Measurements from ENCODE around the gene CCDC183.

The CCDC183 gene

GRCh38 chr9:136849960-136850865, 54.1 kb downstream of the CCDC183 start:
- DNase-seq (ENCODE audit: low spot score), result no peak

- no peak for DNase-seq (ENCODE audit: low spot score)
Measured at GRCh38 chr9:136850866-136851775, 55.0 kb downstream of the CCDC183 start.

DNA sequence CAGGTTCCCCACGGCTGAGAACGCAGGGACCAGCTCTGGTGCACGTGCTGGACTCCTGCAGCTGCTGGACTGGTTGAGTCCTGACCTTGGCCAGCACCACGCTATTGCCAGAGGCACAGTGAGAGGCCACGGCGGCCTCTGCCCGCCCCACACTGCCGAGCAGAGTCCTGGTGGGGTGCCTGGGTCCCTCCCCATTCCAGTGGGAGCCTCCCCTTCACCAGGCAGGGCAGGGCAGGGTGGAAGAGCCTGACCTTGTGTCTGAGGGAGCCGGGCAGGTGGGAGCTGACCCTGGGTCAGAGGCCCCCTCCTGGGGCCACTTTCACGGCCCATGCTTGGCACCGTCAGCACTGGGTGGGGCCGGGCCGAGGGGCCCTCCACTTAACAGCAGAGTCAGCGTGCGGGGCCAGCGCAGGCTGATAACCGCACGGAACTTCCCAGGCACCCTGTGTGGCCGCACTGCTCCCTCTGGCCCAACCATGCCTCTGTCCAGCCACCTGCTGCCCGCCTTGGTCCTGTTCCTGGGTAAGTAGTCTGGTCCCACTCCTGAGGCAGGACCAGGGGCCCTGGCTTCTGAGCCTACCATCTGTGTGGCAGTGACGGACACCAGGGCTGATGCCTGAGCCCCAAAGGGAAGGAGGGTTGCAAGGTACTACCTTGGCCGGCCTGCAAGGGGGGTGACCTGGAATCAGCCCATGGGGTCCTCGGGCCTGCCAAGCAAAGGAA, 56.0 kb downstream of the CCDC183 start, which contains the start of gene MAMDC4:
TSS of gene MAMDC4 (plus strand) at position 406 of the 723 bp plus-strand sequence. CDS start at position 477, 71 bp downstream.
- no peak for DNase-seq (ENCODE audit: low spot score)

DNA sequence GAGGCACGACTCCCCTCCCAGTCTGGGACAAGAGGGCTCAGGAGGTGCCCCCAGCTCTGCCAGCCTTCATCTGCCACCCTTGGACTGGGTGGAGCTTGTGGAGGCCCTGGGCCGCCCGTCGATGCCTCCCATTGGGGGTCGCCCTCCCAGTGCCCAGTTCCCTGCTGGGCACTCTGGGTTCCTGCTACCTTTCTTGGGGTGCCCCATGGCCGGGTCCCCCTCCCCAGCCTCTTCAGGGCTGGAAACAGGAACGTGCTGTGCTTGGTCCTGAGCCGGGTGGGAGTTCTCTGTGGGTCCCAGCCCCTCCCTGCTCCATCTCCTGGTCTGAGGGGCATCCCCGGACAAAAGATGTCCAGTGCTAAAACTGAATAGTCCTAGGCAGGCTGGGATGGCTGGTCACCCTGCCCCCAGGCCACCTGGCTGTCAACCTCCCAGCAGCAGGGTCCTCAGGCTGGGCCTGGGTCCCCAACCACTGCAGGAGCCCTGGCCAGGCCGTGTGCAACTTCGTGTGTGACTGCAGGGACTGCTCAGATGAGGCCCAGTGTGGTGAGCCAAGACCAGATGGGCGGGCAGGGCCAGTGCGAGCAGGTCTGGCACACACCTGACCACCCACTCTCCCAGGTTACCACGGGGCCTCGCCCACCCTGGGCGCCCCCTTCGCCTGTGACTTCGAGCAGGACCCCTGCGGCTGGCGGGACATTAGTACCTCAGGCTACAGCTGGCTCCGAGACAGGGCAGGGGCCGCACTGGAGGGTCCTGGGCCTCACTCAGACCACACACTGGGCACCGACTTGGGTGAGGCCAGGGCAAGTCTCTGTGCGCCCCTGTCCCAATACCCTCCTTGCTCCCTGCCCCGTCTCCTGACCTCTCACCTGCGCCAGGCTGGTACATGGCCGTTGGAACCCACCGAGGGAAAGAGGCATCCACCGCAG, 56.8 kb downstream of the CCDC183 start:
- DNase-seq (ENCODE audit: low spot score), result no peak

GRCh38 chr9:136853596-136854112, 57.5 kb downstream of the CCDC183 start:
- no peak for DNase-seq (ENCODE audit: low spot score)

DNA sequence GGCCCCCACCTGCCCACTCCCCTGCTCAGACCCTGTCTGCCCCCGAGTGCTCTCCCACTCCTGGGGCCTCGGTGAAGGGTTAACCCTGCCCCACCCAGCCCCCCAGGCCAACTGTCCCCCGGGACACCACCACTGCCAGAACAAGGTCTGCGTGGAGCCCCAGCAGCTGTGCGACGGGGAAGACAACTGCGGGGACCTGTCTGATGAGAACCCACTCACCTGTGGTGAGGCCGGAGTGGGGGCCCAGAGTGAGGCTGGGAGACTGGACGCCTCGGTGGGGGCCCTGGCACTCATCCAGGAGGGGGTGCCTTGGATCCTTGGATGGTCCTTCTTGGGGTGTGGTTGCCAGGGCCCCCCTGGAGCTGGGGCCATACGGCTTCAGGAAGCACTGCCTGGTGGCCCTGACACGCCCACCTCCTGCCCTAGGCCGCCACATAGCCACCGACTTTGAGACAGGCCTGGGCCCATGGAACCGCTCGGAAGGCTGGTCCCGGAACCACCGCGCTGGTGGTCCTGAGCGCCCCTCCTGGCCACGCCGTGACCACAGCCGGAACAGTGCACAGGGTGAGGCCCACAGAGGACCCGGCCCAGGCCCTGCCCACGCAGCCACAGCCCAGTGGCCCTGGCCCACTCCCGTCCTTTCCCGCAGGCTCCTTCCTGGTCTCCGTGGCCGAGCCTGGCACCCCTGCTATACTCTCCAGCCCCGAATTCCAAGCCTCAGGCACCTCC, 58.1 kb downstream of the CCDC183 start:
- DNase-seq (ENCODE audit: low spot score), result no peak

DNA sequence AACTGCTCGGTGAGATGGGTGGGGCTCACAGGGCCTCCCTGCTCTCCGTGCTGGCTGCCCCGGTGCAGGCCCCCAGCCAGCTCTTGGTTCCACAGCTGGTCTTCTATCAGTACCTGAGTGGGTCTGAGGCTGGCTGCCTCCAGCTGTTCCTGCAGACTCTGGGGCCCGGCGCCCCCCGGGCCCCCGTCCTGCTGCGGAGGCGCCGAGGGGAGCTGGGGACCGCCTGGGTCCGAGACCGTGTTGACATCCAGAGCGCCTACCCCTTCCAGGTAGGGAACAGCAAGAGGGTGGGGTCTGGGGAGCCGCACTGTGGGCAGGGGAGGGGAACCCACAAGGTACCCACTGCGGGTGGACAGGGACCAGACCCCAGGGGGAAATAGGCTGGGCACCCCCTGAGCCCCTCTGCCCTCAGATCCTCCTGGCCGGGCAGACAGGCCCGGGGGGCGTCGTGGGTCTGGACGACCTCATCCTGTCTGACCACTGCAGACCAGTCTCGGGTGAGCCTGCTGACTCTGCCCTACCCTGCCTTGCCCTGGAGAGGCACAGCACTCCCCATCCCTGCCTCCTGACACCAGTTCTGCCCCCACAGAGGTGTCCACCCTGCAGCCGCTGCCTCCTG, 58.8 kb downstream of the CCDC183 start:
- DNase-seq (ENCODE audit: low spot score), result no peak

DNA sequence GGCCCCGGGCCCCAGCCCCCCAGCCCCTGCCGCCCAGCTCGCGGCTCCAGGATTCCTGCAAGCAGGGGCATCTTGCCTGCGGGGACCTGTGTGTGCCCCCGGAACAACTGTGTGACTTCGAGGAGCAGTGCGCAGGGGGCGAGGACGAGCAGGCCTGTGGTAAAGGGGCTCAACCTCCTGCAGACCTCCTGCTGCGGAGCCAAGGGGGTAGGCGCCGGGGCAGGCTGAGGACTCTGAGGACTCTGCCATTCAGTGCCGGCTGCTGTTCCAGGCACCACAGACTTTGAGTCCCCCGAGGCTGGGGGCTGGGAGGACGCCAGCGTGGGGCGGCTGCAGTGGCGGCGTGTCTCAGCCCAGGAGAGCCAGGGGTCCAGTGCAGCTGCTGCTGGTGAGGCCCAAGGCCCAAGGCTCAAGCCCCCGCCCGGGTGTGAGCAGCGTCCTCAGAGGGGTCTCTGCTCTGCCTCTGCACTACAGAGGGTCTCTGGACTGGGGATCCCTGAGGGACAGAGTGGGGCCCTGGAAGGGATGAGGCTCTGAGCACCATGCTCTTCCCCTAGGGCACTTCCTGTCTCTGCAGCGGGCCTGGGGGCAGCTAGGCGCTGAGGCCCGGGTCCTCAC, 59.4 kb downstream of the CCDC183 start:
- no peak for DNase-seq (ENCODE audit: low spot score)

- DNase-seq (ENCODE audit: low spot score), result no peak
Measured at GRCh38 chr9:136856079-136856476, 59.9 kb downstream of the CCDC183 start.

DNA sequence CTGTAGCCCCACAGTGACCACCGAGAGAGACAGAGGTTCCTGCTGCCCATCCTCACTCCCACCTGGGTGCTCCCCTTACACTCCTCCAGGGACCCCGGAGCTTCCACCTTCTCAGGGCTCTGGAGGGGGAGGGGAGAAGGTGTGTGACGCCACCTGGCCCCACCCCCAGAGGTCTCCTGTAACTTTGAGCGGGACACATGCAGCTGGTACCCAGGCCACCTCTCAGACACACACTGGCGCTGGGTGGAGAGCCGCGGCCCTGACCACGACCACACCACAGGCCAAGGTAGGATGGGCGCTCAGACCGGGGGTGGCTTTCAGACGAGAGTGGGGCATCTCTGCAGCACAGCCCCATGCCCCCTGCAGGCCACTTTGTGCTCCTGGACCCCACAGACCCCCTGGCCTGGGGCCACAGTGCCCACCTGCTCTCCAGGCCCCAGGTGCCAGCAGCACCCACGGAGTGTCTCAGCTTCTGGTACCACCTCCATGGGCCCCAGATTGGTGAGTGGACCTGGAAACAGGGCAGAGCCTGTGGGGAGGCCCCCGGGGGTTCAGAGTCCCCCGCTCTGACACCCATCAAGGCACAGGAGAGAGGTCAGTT, 60.5 kb downstream of the CCDC183 start:
- DNase-seq (ENCODE audit: low spot score), result no peak

GRCh38 chr9:136857166-136857565, 61.0 kb downstream of the CCDC183 start:
- no peak for DNase-seq (ENCODE audit: low spot score)

Measured in AG08396 (cell line).